Mammary epithelial cell (primary cell): ENCODE data around the gene MACROD1.

ENCODE experiments used
- EZH2 ChIP-seq: IDR thresholded peaks from 2 replicates; pipeline ENCODE4 v1.6.1; 2012; ENCODE audit warnings: low read length, inconsistent platforms, borderline replicate concordance
- TF ChIP-seq, protein P1 (sequence below), 2 donors: IDR thresholded peaks in 1 of 2; conservative IDR thresholded peaks in 1 of 2; 2 replicates each; pipeline ENCODE4 v1.5.1; 2011 to 2012; ENCODE audit warnings: inconsistent platforms in 2 of 2, low read length in 2 of 2, mild to moderate bottlenecking in 2 of 2, control low read depth in 1 of 2, low read depth in 1 of 2; ENCODE audit not compliant: insufficient read depth in 1 of 2; ENCODE audit errors: extremely low read depth in 1 of 2

DNA sequence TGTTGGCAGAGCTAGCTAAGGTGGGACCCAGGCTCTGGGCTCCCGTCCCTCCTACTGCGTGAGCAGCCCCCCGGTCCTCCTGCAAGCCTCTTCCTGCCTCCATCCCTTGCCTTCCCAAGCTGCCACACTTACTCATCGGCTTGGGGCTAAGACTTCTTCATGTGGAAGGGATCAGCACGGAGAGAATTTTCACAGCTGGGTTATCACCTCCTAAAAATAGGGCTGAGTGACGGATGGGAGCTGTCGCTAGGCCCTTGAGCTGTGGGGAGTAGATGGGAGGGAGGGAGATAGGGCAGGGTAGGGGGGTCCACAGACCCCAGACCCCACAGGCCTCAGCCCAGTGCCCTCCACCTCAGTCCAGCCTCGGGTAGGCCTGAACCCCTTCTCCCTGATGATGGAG lies 89.2 kb downstream of the MACROD1 start:
- TF ChIP-seq, protein P1, sequence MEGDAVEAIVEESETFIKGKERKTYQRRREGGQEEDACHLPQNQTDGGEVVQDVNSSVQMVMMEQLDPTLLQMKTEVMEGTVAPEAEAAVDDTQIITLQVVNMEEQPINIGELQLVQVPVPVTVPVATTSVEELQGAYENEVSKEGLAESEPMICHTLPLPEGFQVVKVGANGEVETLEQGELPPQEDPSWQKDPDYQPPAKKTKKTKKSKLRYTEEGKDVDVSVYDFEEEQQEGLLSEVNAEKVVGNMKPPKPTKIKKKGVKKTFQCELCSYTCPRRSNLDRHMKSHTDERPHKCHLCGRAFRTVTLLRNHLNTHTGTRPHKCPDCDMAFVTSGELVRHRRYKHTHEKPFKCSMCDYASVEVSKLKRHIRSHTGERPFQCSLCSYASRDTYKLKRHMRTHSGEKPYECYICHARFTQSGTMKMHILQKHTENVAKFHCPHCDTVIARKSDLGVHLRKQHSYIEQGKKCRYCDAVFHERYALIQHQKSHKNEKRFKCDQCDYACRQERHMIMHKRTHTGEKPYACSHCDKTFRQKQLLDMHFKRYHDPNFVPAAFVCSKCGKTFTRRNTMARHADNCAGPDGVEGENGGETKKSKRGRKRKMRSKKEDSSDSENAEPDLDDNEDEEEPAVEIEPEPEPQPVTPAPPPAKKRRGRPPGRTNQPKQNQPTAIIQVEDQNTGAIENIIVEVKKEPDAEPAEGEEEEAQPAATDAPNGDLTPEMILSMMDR (conservative IDR thresholded peaks at IDR 0.05 in 1 of 2, IDR thresholded peaks at IDR 0.05 in 1 of 2; ENCODE audit: extremely low read depth in 1 of 2, insufficient read depth in 1 of 2, low read depth in 1 of 2, low read length in 2 of 2), result no peak
- TF ChIP-seq EZH2, result no peak
